Neural progenitor cell (in vitro differentiated cells): Measurements from ENCODE around the gene NDUFA12. TPM values are rescaled to one million over a fixed set of nuclear protein-coding genes. Genes with fewer than 3 reads are reported as not detected.
"Not testable (repeated sequence)": the region's sequence is repeated elsewhere in the genome, so short reads cannot be mapped to it uniquely, and the experiment has no call there.

Experiments
- DNase-seq: peaks from one replicate; pipeline ENCODE4 v3.0.0-alpha.2; 2016; ENCODE audit warnings: low spot score
- H2AFZ ChIP-seq: fragments of 200-600 bp; sonication (generic); replicated peaks from 2 replicates; pipeline ENCODE4 v1.6.1; 2016; ENCODE audit warnings: antibody characterized with exemption
- H3F3A ChIP-seq: fragments of 200-600 bp; sonication (generic); 2 replicates; pipeline ENCODE4 v1.6.1; 2016; ENCODE audit warnings: antibody characterized with exemption, low read depth
- H3K27ac ChIP-seq: fragments of 200-600 bp; sonication (generic); 2 replicates; pipeline ENCODE4 v1.5.1; 2016; ENCODE audit warnings: mild to moderate bottlenecking
- H3K27me3 ChIP-seq: fragments of 200-600 bp; sonication (generic); 2 replicates; pipeline ENCODE4 v1.6.1; 2016; ENCODE audit warnings: mild to moderate bottlenecking, moderate library complexity
- H3K36me3 ChIP-seq: fragments of 200-600 bp; sonication (generic); 2 replicates; pipeline ENCODE4 v1.5.1; 2016
- H3K4me1 ChIP-seq: fragments of 200-600 bp; sonication (generic); 2 replicates; pipeline ENCODE4 v1.6.1; 2016; ENCODE audit warnings: mixed run types
- H3K4me2 ChIP-seq: fragments of 200-600 bp; sonication (generic); 2 replicates; pipeline ENCODE4 v1.6.1; 2016
- H3K4me3 ChIP-seq: fragments of 200-600 bp; sonication (generic); 2 replicates; pipeline ENCODE4 v1.5.1; 2016
- H3K79me2 ChIP-seq: fragments of 200-600 bp; sonication (generic); 2 replicates; pipeline ENCODE4 v1.6.1; 2016; ENCODE audit warnings: low read depth
- H3K9ac ChIP-seq: fragments of 200-600 bp; sonication (generic); 2 replicates; pipeline ENCODE4 v1.6.1; 2016
- H3K9me3 ChIP-seq: fragments of 200-600 bp; sonication (generic); 2 replicates; pipeline ENCODE4 v1.5.1; 2016; ENCODE audit warnings: low read depth
- H4K20me1 ChIP-seq: fragments of 200-600 bp; sonication (generic); 2 replicates; pipeline ENCODE4 v1.6.1; 2016; ENCODE audit warnings: low read depth
- H3K27ac Mint-ChIP-seq: 3 replicates; pipeline ENCODE4 v1.8.0; 2021; ENCODE audit warnings: mixed read lengths
- H3K27me3 Mint-ChIP-seq: 2 replicates; pipeline ENCODE4 v1.8.0; 2022; ENCODE audit warnings: low read depth, mild to moderate bottlenecking, inconsistent platforms, moderate library complexity, mixed read lengths; ENCODE audit not compliant: insufficient read depth
- H3K36me3 Mint-ChIP-seq: 3 replicates; pipeline ENCODE4 v1.8.0; 2021; ENCODE audit warnings: mixed read lengths
- H3K4me1 Mint-ChIP-seq: 3 replicates; pipeline ENCODE4 v1.8.0; 2021; ENCODE audit warnings: mixed read lengths
- H3K4me3 Mint-ChIP-seq: 3 replicates; pipeline ENCODE4 v1.8.0; 2021; ENCODE audit warnings: mild to moderate bottlenecking, moderate library complexity, mixed read lengths
- H3K9me3 Mint-ChIP-seq: 3 replicates; pipeline ENCODE4 v1.8.0; 2020; ENCODE audit warnings: mixed read lengths
- CTCF ChIP-seq: fragments of 200-600 bp; sonication (generic); IDR thresholded peaks from 2 replicates; pipeline ENCODE4 v1.5.1; 2017; ENCODE audit warnings: antibody characterized with exemption, mild to moderate bottlenecking
- EZH2 ChIP-seq: fragments of 200-600 bp; sonication (generic); IDR thresholded peaks from 2 replicates; pipeline ENCODE4 v1.6.1; 2017; ENCODE audit warnings: antibody characterized with exemption, mild to moderate bottlenecking, moderate library complexity
- EZH2phosphoT487 ChIP-seq: fragments of 200-600 bp; sonication (generic); IDR thresholded peaks from 2 replicates; pipeline ENCODE4 v1.6.1; 2017; ENCODE audit warnings: antibody characterized with exemption
- total RNA-seq: library from RNA; depleted of rRNA; stranded (reverse); fragments of >200 nt; gene quantifications from 2 replicates; pipeline ENCODE4 v1.2.3, GENCODE V29; 2015; ENCODE audit warnings: low replicate concordance

The NDUFA12 gene
- total RNA-seq, 1 donor from 2014 or later, result 170 TPM

GRCh38 chr12:94994312-94994711 lies 9.2 kb downstream of the NDUFA12 start:
- no peaks in the 10 kb centered on the region for H3K4me1 ChIP-seq
- H3K9me3 ChIP-seq, result no peaks in the 10 kb centered on the region
- H3K36me3 Mint-ChIP-seq, result peaks cover 18% of the 10 kb centered on the region
- no peaks in the 10 kb centered on the region for H3K27me3 ChIP-seq
- DNase-seq, result no peak
- no peak overlapping the region for H2AFZ ChIP-seq
- no peak overlapping the region for H3K27ac ChIP-seq
- no peak for TF ChIP-seq EZH2
- TF ChIP-seq CTCF, result no peak
- no peak for TF ChIP-seq EZH2phosphoT487
- H3K4me1 Mint-ChIP-seq, result no peaks in the 10 kb centered on the region
- H3K79me2 ChIP-seq, result peaks cover 41% of the 10 kb centered on the region
- no peak overlapping the region for H3K4me3 ChIP-seq
- H3F3A ChIP-seq, result no peaks in the 10 kb centered on the region
- no peaks in the 10 kb centered on the region for H3K9me3 Mint-ChIP-seq
- no peak overlapping the region for H3K4me2 ChIP-seq
- no peaks in the 10 kb centered on the region for H3K36me3 ChIP-seq
- peaks cover 2% of the 10 kb centered on the region for H3K27me3 Mint-ChIP-seq
- no peak overlapping the region for H3K9ac ChIP-seq
- no peak overlapping the region for H3K27ac Mint-ChIP-seq
- H4K20me1 ChIP-seq, result no peaks in the 10 kb centered on the region
- H3K4me3 Mint-ChIP-seq, result no peak overlapping the region

- H3K27me3 ChIP-seq, H3K4me3 Mint-ChIP-seq, H3K4me2 ChIP-seq, DNase-seq, H3K4me1 Mint-ChIP-seq, H3K27ac ChIP-seq, H4K20me1 ChIP-seq, H3K4me1 ChIP-seq, H2AFZ ChIP-seq, H3K9ac ChIP-seq, H3F3A ChIP-seq, H3K27me3 Mint-ChIP-seq, H3K9me3 Mint-ChIP-seq, H3K27ac Mint-ChIP-seq, H3K9me3 ChIP-seq, H3K4me3 ChIP-seq, H3K36me3 ChIP-seq: not testable (repeated sequence)
- H3K36me3 Mint-ChIP-seq, result peaks cover 15% of the 10 kb centered on the region
- H3K79me2 ChIP-seq, result peaks cover 37% of the 10 kb centered on the region
Observed at GRCh38 chr12:94993855-94994254, 9.6 kb downstream of the NDUFA12 start.

- no peaks in the 10 kb centered on the region for H3K27me3 ChIP-seq
- no peaks in the 10 kb centered on the region for H3K36me3 ChIP-seq
- no peak for DNase-seq
- no peak overlapping the region for H3K9ac ChIP-seq
- H2AFZ ChIP-seq, result no peak overlapping the region
- no peaks in the 10 kb centered on the region for H3F3A ChIP-seq
- H3K79me2 ChIP-seq, result peaks cover 14% of the 10 kb centered on the region
- TF ChIP-seq CTCF (no peak), EZH2phosphoT487 (no peak), EZH2 (no peak)
- H3K9me3 ChIP-seq, result no peaks in the 10 kb centered on the region
- Mint-ChIP-seq H3K4me3 (no peak overlapping the region), H3K27ac (no peak overlapping the region), H3K9me3 (no peaks in the 10 kb centered on the region), H3K4me1 (no peaks in the 10 kb centered on the region), H3K36me3 (peaks cover 18% of the 10 kb centered on the region), H3K27me3 (peaks cover 2% of the 10 kb centered on the region)
- no peaks in the 10 kb centered on the region for H3K4me1 ChIP-seq
- H3K27ac ChIP-seq, result no peak overlapping the region
- no peak overlapping the region for H3K4me2 ChIP-seq
- H3K4me3 ChIP-seq, result no peak overlapping the region
- H4K20me1 ChIP-seq, result no peaks in the 10 kb centered on the region
Observed at GRCh38 chr12:94990222-94990621, 13.3 kb downstream of the NDUFA12 start.

- TF ChIP-seq CTCF (no peak), EZH2phosphoT487 (no peak), EZH2 (no peak)
- DNase-seq, result no peak
- H2AFZ ChIP-seq, result no peak overlapping the region
- H3K4me2 ChIP-seq, result no peak overlapping the region
- H3K27ac ChIP-seq, result no peak overlapping the region
- Mint-ChIP-seq H3K27me3 (peaks cover 2% of the 10 kb centered on the region), H3K27ac (no peak overlapping the region), H3K4me1 (no peaks in the 10 kb centered on the region), H3K9me3 (no peaks in the 10 kb centered on the region), H3K36me3 (peaks cover 21% of the 10 kb centered on the region), H3K4me3 (no peak overlapping the region)
- H3K27me3 ChIP-seq, result no peaks in the 10 kb centered on the region
- H3K79me2 ChIP-seq, result peaks cover 10% of the 10 kb centered on the region
- no peaks in the 10 kb centered on the region for H3K36me3 ChIP-seq
- H3K9ac ChIP-seq, result no peak overlapping the region
- H4K20me1 ChIP-seq, result no peaks in the 10 kb centered on the region
- H3F3A ChIP-seq, result no peaks in the 10 kb centered on the region
- H3K4me1 ChIP-seq, result no peaks in the 10 kb centered on the region
- no peak overlapping the region for H3K4me3 ChIP-seq
- no peaks in the 10 kb centered on the region for H3K9me3 ChIP-seq
Observed at GRCh38 chr12:94988471-94988870, 15.0 kb downstream of the NDUFA12 start.
